H9 (cell line): Measurements from ENCODE around the gene MOCS1. TPM values are rescaled to one million over a fixed set of nuclear protein-coding genes. Genes with fewer than 3 reads are reported as not detected.

ENCODE experiments used
- DNase-seq: peaks from one replicate; pipeline ENCODE4 v3.0.0-alpha.2; 2017
- H2AFZ ChIP-seq: one replicate; pipeline ENCODE4 v1.6.1; 2013; ENCODE audit warnings: mild to moderate bottlenecking, low read length, control low read depth, moderate library complexity
- H2AK5ac ChIP-seq: 2 replicates; pipeline ENCODE4 v1.6.1; 2013; ENCODE audit warnings: low read length, control low read depth, mixed read lengths; ENCODE audit not compliant: insufficient read length
- H2BK120ac ChIP-seq: one replicate; pipeline ENCODE4 v1.6.1; 2013; ENCODE audit warnings: low read depth, mild to moderate bottlenecking, low read length, control low read depth, inconsistent platforms; ENCODE audit not compliant: poor library complexity, severe bottlenecking
- H2BK12ac ChIP-seq: 2 replicates; pipeline ENCODE4 v1.6.1; 2013; ENCODE audit warnings: low read length, control low read depth, mixed read lengths, low read depth; ENCODE audit not compliant: insufficient read length
- H2BK15ac ChIP-seq: 2 replicates; pipeline ENCODE4 v1.6.1; 2013; ENCODE audit warnings: low read depth, low read length, control low read depth
- H2BK20ac ChIP-seq: one replicate; pipeline ENCODE4 v1.6.1; 2013; ENCODE audit warnings: low read depth, mild to moderate bottlenecking, low read length, control low read depth, inconsistent platforms; ENCODE audit not compliant: poor library complexity, severe bottlenecking
- H2BK5ac ChIP-seq: 2 replicates; pipeline ENCODE4 v1.6.1; 2013; ENCODE audit warnings: low read length, control low read depth, mixed read lengths; ENCODE audit not compliant: insufficient read length
- H3K14ac ChIP-seq: 2 replicates; pipeline ENCODE4 v1.6.1; 2013; ENCODE audit warnings: low read length, control low read depth; ENCODE audit not compliant: insufficient read depth
- H3K18ac ChIP-seq: 2 replicates; pipeline ENCODE4 v1.6.1; 2013; ENCODE audit warnings: low read depth, mild to moderate bottlenecking, mixed read lengths, low read length, control low read depth; ENCODE audit not compliant: insufficient read length
- H3K23ac ChIP-seq: 2 replicates; pipeline ENCODE4 v1.6.1; 2013; ENCODE audit warnings: low read length, control low read depth, mixed read lengths, low read depth; ENCODE audit not compliant: insufficient read length
- H3K23me2 ChIP-seq: 2 replicates; pipeline ENCODE4 v1.6.1; 2013; ENCODE audit warnings: low read depth, mild to moderate bottlenecking, mixed read lengths, low read length, control low read depth; ENCODE audit not compliant: insufficient read length, poor library complexity, severe bottlenecking
- H3K27ac ChIP-seq: 2 replicates; pipeline ENCODE4 v1.5.1; 2013; ENCODE audit warnings: low read length, control low read depth, mixed read lengths, low read depth; ENCODE audit not compliant: insufficient read length
- H3K27me3 ChIP-seq: 2 replicates; pipeline ENCODE4 v1.6.1; 2013; ENCODE audit warnings: low read length, control low read depth, inconsistent platforms; ENCODE audit not compliant: insufficient read depth
- H3K4ac ChIP-seq: 2 replicates; pipeline ENCODE4 v1.6.1; 2013; ENCODE audit warnings: low read depth, mild to moderate bottlenecking, control low read depth, inconsistent platforms, low read length, moderate library complexity
- H3K4me1 ChIP-seq: 2 replicates; pipeline ENCODE4 v1.6.1; 2013; ENCODE audit warnings: low read length, control low read depth, inconsistent platforms; ENCODE audit not compliant: insufficient read depth
- H3K4me2 ChIP-seq: 2 replicates; pipeline ENCODE4 v1.6.1; 2013; ENCODE audit warnings: low read length, control low read depth, mixed read lengths; ENCODE audit not compliant: insufficient read length, insufficient read depth
- H3K56ac ChIP-seq: 2 replicates; pipeline ENCODE4 v1.6.1; 2013; ENCODE audit warnings: low read depth, mild to moderate bottlenecking, mixed read lengths, low read length, control low read depth; ENCODE audit not compliant: insufficient read length
- H3K79me1 ChIP-seq: 2 replicates; pipeline ENCODE4 v1.6.1; 2013; ENCODE audit warnings: low read depth, mild to moderate bottlenecking, moderate library complexity, low read length, control low read depth, inconsistent platforms; ENCODE audit not compliant: insufficient read depth, poor library complexity, severe bottlenecking
- H3K79me2 ChIP-seq: 2 replicates; pipeline ENCODE4 v1.6.1; 2013; ENCODE audit warnings: low read length, control low read depth, inconsistent platforms; ENCODE audit not compliant: insufficient read depth
- H3K9ac ChIP-seq: 2 replicates; pipeline ENCODE4 v1.6.1; 2013; ENCODE audit warnings: low read length, control low read depth, mixed read lengths; ENCODE audit not compliant: insufficient read length; ENCODE audit errors: extremely low read depth
- H3K9me3 ChIP-seq: one replicate; pipeline ENCODE4 v1.6.1; 2013; ENCODE audit warnings: low read depth, low read length, inconsistent platforms; ENCODE audit not compliant: control insufficient read depth
- H3T11ph ChIP-seq: one replicate; pipeline ENCODE4 v1.6.1; 2013; ENCODE audit warnings: mild to moderate bottlenecking, low read length, control low read depth, inconsistent platforms
- H4K20me1 ChIP-seq: one replicate; pipeline ENCODE4 v1.6.1; 2013; ENCODE audit not compliant: control insufficient read depth, insufficient read length, insufficient read depth
- H4K5ac ChIP-seq: 2 replicates; pipeline ENCODE4 v1.6.1; 2013; ENCODE audit warnings: low read depth, mild to moderate bottlenecking, mixed read lengths, low read length, control low read depth; ENCODE audit not compliant: insufficient read length
- H4K8ac ChIP-seq: replicated peaks from 2 replicates; pipeline ENCODE4 v1.6.1; 2013; ENCODE audit warnings: low read length, control low read depth, mixed read lengths, low read depth; ENCODE audit not compliant: insufficient read length
- H4K91ac ChIP-seq: 2 replicates; pipeline ENCODE4 v1.6.1; 2013; ENCODE audit warnings: low read depth, mild to moderate bottlenecking, moderate library complexity, mixed read lengths, low read length, control low read depth; ENCODE audit not compliant: insufficient read length
- H3K27ac Mint-ChIP-seq, 3 experiments: 2 replicates in 2 of 3; 3 replicates in 1 of 3; pipeline ENCODE4 v1.8.0; 2020 to 2021; ENCODE audit warnings: mixed read lengths in 3 of 3, mild to moderate bottlenecking in 1 of 3, moderate library complexity in 1 of 3
- H3K27me3 Mint-ChIP-seq: 2 replicates; pipeline ENCODE4 v1.8.0; 2021; ENCODE audit warnings: low read depth, mild to moderate bottlenecking, moderate library complexity, mixed read lengths
- H3K36me3 Mint-ChIP-seq, 3 experiments: 2 replicates in 2 of 3; 3 replicates in 1 of 3; pipeline ENCODE4 v1.8.0; 2020 to 2021; ENCODE audit warnings: low read depth in 3 of 3, mixed read lengths in 3 of 3; ENCODE audit not compliant: insufficient read depth in 1 of 3
- H3K4me1 Mint-ChIP-seq, 2 experiments: 2 replicates each; pipeline ENCODE4 v1.8.0; 2020; ENCODE audit warnings: mixed read lengths in 2 of 2
- H3K4me3 Mint-ChIP-seq, 2 experiments: 2 replicates in 1 of 2; 3 replicates in 1 of 2; pipeline ENCODE4 v1.8.0; 2020 to 2021; ENCODE audit warnings: mild to moderate bottlenecking in 2 of 2, mixed read lengths in 2 of 2, moderate library complexity in 1 of 2
- H3K9me3 Mint-ChIP-seq, 2 experiments: 2 replicates in 1 of 2; 3 replicates in 1 of 2; pipeline ENCODE4 v1.8.0; 2020; ENCODE audit warnings: mild to moderate bottlenecking in 2 of 2, mixed read lengths in 2 of 2, moderate library complexity in 1 of 2
- CTCF ChIP-seq: fragments of 200-600 bp; sonication (generic); conservative IDR thresholded peaks from 3 replicates; pipeline ENCODE4 v1.8.0; 2021; ENCODE audit warnings: antibody characterized with exemption, mild to moderate bottlenecking
- WGBS: extraction: QIAGEN DNeasy Blood & Tissue Kit; methylation state at CpG from one replicate; pipeline ENCODE4 v1.1.7; 2013; ENCODE audit warnings: missing lambda C conversion rate, low lambda C conversion rate, mixed read lengths; ENCODE audit not compliant: insufficient read length; ENCODE audit errors: extremely low coverage; 5-methylcytosine and 5-hydroxymethylcytosine counted together
- total RNA-seq: library from RNA; stranded (reverse); gene quantifications from 2 replicates; pipeline ENCODE4 v1.2.1, GENCODE V29; 2021

MOCS1 gene
- total RNA-seq, 1 experiment from 2014 or later: 15.2 TPM

GRCh38 chr6:39904946-39905639, 29.2 kb downstream of the MOCS1 start:
- Histone ChIP-seq H3T11ph (no peak overlapping the region), H3K9me3 (no peaks in the 10 kb centered on the region), H3K14ac (no peak overlapping the region), H3K18ac (no peak overlapping the region), H3K4me1 (no peaks in the 10 kb centered on the region), H4K8ac (no peak overlapping the region), H3K4ac (no peak overlapping the region), H3K4me2 (no peak overlapping the region), H4K91ac (no peak overlapping the region), H3K27ac (no peak overlapping the region), H2BK5ac (no peak overlapping the region), H2BK15ac (no peak overlapping the region), H3K79me1 (no peaks in the 10 kb centered on the region), H3K56ac (no peak overlapping the region), H2AFZ (no peak overlapping the region), H3K23me2 (no peaks in the 10 kb centered on the region), H2BK12ac (no peak overlapping the region), H3K23ac (no peak overlapping the region), H3K9ac (no peak overlapping the region), H3K27me3 (no peaks in the 10 kb centered on the region; the same call in 1 of the 2 replicates), H2BK20ac (no peak overlapping the region), H4K20me1 (no peaks in the 10 kb centered on the region), H2AK5ac (no peak overlapping the region), H4K5ac (no peak overlapping the region), H3K79me2 (no peaks in the 10 kb centered on the region; the same call in 1 of the 2 replicates), H2BK120ac (no peak overlapping the region)
- 0 out of 3 replicates have a peak, but pooled peaks have one; percentile 22 for TF ChIP-seq CTCF
- no peak for DNase-seq
- Mint-ChIP-seq H3K36me3 (peaks cover 22 to 25% (median 23%) of the 10 kb centered on the region in 3 experiments), H3K4me1 (peaks cover 1 to 2% of the 10 kb centered on the region in 2 experiments; a peak in 2 of 4 replicates), H3K4me3 (no peak overlapping the region), H3K27ac (no peak overlapping the region), H3K9me3 (no peaks in the 10 kb centered on the region), H3K27me3 (peaks cover 4% of the 10 kb centered on the region)
- no CpG with 5 or more reads among the region's 4 CpGs for WGBS
